Mucosa of descending colon (tissue), 3 donors: ENCODE results near the gene EMILIN3. TPM values are rescaled to one million over a fixed set of nuclear protein-coding genes. Genes with fewer than 3 reads are reported as not detected.

Experiments used
- ATAC-seq: fragments of 200-7000 bp; cut with Tn5 transposase; one replicate; pipeline ENCODE4 v1.9.1; 2020; ENCODE audit warnings: mild to moderate bottlenecking, moderate library complexity
- DNase-seq, 3 donors: peaks; one replicate each; pipeline ENCODE4 v3.0.0-alpha.2; 2020
- H3K36me3 ChIP-seq: fragments of 200-600 bp; one replicate; pipeline ENCODE4 v1.8.0; 2021; ENCODE audit warnings: low read depth, mild to moderate bottlenecking
- H3K4me1 ChIP-seq: fragments of 200-600 bp; one replicate; pipeline ENCODE4 v1.8.0; 2021; ENCODE audit warnings: low read depth, mild to moderate bottlenecking
- H3K4me3 ChIP-seq: fragments of 200-600 bp; one replicate; pipeline ENCODE4 v1.8.0; 2021; ENCODE audit warnings: mild to moderate bottlenecking
- H3K9me3 ChIP-seq: fragments of 200-600 bp; one replicate; pipeline ENCODE4 v1.8.0; 2021; ENCODE audit warnings: mild to moderate bottlenecking
- intact Hi-C, 2 donors: fragments of 100-400 bp; cut with DNase I in 1 of 2; cut with micrococcal nuclease in 1 of 2; formaldehyde crosslinking; loops; one replicate each; pipeline versions ENCODE4 v1.11.0 to v1.11.1; 2022; cut with DNase I, micrococcal nuclease
- total RNA-seq, 3 donors: library from RNA; stranded (reverse); fragmentation: NEBNext Ultra II Directional in 2 of 3; extraction: Animal tissue kit (Norgen Biotek cat#: 25700) in 2 of 3; gene quantifications; one replicate each; pipeline versions ENCODE4 v1.2.1 to v1.2.4, GENCODE V29; 2021 to 2023
- TF ChIP-seq, protein P1 (sequence below): fragments of 200-600 bp; IDR thresholded peaks from one replicate; pipeline ENCODE4 v1.8.0; 2022; ENCODE audit warnings: antibody characterized with exemption, mild to moderate bottlenecking
- donor health status: DM: no; HTN: no; CAD: no; lungs with moderate emphysema.
- donor health status: DM: no; HTN: no; CAD: no.
- donor health status: DM: no; HTN: yes; CAD: no.

EMILIN3 gene
- total RNA-seq, 3 donors from 2014 or later: 0.23 to 4.0 TPM; not detected in 1

DNA sequence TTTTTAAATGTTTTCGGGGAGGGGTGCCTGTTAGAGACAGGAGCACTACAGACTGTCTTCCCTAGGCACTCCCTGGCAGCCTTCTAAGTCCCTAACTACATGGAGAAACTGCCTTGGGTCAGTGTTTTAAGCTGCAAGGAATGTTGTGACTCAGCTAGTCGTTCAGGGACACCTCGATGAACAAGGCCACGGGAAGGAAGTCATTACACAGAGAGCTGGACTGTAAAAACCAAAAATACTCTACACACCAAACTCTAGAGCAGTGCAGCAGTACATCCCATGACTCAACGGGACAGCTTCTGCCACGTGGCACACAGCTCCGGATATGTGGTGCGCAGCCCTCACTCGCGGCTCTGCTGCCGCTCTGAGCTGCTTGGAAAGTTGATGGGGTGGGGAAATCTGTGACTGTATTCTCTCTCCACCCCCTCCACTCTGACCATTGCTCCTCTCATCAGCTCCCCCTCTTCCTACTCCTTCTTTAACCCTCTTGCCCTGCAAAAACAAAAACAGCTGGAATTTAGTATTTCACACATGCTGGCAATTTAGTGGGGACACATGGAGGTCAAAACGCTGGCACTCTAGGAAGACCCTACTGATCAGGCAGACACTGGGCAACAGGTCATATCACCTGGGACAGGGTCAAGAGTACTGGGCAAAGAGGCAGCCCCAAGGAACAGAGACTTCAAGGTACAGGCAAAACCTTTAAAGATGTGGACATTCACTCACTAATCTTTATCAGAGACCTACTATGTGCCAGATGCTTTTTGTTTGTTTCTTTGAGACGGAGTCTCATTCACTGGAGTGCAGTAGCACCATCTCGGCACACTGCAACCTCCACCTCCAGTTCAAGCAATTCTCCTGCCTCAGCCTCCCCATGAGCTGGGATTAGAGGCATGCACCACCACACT lies 36.9 kb downstream of the EMILIN3 start:
- ATAC-seq: peak; percentile 92
- H3K9me3 ChIP-seq: no peaks in the 10 kb centered on the region
- H3K4me3 ChIP-seq: no peak overlapping the region

GRCh38 chr20:41327178-41327577 lies 39.4 kb downstream of the EMILIN3 start:
- H3K4me1 ChIP-seq: peaks cover 7% of the 10 kb centered on the region
- DNase-seq (no peak), ATAC-seq (no peak)
- no peaks in the 10 kb centered on the region for H3K36me3 ChIP-seq
- TF ChIP-seq, protein P1, sequence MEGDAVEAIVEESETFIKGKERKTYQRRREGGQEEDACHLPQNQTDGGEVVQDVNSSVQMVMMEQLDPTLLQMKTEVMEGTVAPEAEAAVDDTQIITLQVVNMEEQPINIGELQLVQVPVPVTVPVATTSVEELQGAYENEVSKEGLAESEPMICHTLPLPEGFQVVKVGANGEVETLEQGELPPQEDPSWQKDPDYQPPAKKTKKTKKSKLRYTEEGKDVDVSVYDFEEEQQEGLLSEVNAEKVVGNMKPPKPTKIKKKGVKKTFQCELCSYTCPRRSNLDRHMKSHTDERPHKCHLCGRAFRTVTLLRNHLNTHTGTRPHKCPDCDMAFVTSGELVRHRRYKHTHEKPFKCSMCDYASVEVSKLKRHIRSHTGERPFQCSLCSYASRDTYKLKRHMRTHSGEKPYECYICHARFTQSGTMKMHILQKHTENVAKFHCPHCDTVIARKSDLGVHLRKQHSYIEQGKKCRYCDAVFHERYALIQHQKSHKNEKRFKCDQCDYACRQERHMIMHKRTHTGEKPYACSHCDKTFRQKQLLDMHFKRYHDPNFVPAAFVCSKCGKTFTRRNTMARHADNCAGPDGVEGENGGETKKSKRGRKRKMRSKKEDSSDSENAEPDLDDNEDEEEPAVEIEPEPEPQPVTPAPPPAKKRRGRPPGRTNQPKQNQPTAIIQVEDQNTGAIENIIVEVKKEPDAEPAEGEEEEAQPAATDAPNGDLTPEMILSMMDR: no peak
- no peaks in the 10 kb centered on the region for H3K9me3 ChIP-seq
- no peak overlapping the region for H3K4me3 ChIP-seq
- intact Hi-C loops: no loop called here

More for the DNA sequence above, 36.9 kb downstream of the EMILIN3 start:
- intact Hi-C loops: loop anchor here (10.0 kb wide), 2 partner anchors 85 to 155 kb away; no protein-coding TSS in a partner anchor
- no peaks in the 10 kb centered on the region for H3K36me3 ChIP-seq
- TF ChIP-seq, protein P1: no peak
- peaks cover 2% of the 10 kb centered on the region for H3K4me1 ChIP-seq
- peak; percentile 51 to 76 (median 52) for DNase-seq

- intact Hi-C loops: no loop called here
- TF ChIP-seq, protein P1: no peak
- DNase-seq: no peak
- no peak for ATAC-seq
- H3K36me3 ChIP-seq: no peaks in the 10 kb centered on the region
- no peaks in the 10 kb centered on the region for H3K9me3 ChIP-seq
- no peak overlapping the region for H3K4me3 ChIP-seq
- H3K4me1 ChIP-seq: peaks cover 25% of the 10 kb centered on the region
These were observed 45.6 kb downstream of the EMILIN3 start for GRCh38 chr20:41320976-41321375.

DNA sequence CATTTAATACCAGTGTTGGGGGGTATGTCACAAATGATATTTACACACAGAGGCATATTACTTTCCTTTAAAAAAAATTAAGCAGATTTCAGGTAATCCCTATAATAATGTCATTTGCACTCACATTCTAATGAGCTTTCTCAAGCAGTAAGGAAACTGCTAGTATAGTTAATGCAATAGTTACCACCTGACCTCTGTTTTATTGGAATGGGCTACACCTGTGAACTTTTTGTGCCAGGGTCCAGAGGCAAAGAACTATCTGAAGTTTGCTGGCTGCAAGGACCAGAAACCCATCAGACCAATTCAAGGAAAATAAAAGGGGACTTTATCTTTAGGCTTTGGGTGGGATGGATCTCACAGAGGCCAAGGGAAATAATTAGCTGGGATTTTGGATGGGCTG lies 46.2 kb downstream of the EMILIN3 start:
- no peaks in the 10 kb centered on the region for H3K36me3 ChIP-seq
- H3K4me1 ChIP-seq: peaks cover 26% of the 10 kb centered on the region
- ATAC-seq: no peak
- TF ChIP-seq, protein P1: no peak
- H3K9me3 ChIP-seq: no peaks in the 10 kb centered on the region
- H3K4me3 ChIP-seq: no peak overlapping the region
- DNase-seq: no peak
- intact Hi-C loops: no loop called here

DNA sequence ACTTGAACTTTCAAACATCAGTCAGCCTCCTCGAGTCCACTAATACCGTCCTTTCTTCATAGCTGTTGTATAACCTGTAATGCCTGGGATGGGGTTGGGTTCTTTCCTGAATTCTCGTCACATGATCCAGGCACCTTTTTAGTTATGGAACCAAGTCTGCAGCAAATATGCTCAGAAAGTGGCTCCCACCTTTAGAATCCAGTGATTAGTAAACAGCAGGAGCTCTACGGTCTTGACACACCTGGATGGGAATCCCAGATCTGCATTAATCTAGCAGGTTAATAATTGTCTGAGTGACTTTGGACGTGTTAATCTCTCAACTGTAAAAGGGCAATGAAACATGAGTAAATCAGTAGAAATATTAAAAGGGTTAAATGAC lies 48.4 kb downstream of the EMILIN3 start:
- no peak overlapping the region for H3K4me3 ChIP-seq
- intact Hi-C loops: no loop called here
- H3K9me3 ChIP-seq: no peaks in the 10 kb centered on the region
- ATAC-seq (peak; percentile 10), DNase-seq (no peak)
- TF ChIP-seq, protein P1: no peak
- peaks cover 26% of the 10 kb centered on the region for H3K4me1 ChIP-seq
- no peaks in the 10 kb centered on the region for H3K36me3 ChIP-seq
